ENCODE data around the gene SACM1L.

The SACM1L gene

DNA sequence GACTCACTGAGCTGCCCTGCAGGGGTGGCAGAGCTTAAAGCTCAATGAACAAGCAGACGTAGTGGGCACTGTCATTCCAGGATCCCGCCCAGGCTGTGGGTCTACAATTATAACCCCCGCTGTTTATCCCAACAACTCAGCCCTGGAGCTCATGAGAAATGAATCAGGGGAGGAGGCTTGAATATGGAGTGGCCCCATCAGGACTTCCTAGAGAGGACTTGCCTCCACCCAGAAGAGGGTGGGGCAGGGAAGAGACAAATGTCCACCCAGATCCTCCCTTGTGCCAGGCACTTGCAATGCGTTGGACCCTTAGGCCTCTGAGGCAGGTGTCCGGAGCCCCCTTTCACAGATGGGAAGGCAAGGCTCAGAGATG, 74.1 kb downstream of the SACM1L start:
- Histone ChIP-seq H3K36me3 (replicated peaks; ENCODE audit: insufficient read depth, low read length) (no peaks in the 10 kb centered on the region), H3K79me2 (ENCODE audit: low read length) (no peaks in the 10 kb centered on the region), H4K20me1 (ENCODE audit: insufficient read depth, low read length) (no peaks in the 10 kb centered on the region), H3K9me2 (replicated peaks; ENCODE audit: insufficient read depth, low read length) (no peaks in the 10 kb centered on the region), H3K4me2 (ENCODE audit: low read depth, low read length) (no peak overlapping the region), H3K4me1 (ENCODE audit: low read length) (peaks cover 4% of the 10 kb centered on the region; the same call in 1 of the 2 replicates), H3F3A (ENCODE audit: insufficient read depth, low read length) (no peaks in the 10 kb centered on the region), H3K27ac (ENCODE audit: low read length) (no peak overlapping the region), H3K9ac (ENCODE audit: low read length) (no peak overlapping the region), H2AFZ (ENCODE audit: low read length) (no peak overlapping the region), H3K9me3 (replicated peaks; ENCODE audit: insufficient read depth, low read length) (no peaks in the 10 kb centered on the region), H3K27me3 (replicated peaks; ENCODE audit: insufficient read depth, low read length) (no peaks in the 10 kb centered on the region), H3K4me3 (ENCODE audit: low read length) (no peak overlapping the region)
- no peak for TF ChIP-seq EZH2 (optimal IDR thresholded peaks at IDR 0.05; ENCODE audit: low read depth, low read length)
- TF ChIP-seq EZH2phosphoT487 (IDR thresholded peaks at IDR 0.05; ENCODE audit: low read length), result no peak
- TF ChIP-seq, protein P1, sequence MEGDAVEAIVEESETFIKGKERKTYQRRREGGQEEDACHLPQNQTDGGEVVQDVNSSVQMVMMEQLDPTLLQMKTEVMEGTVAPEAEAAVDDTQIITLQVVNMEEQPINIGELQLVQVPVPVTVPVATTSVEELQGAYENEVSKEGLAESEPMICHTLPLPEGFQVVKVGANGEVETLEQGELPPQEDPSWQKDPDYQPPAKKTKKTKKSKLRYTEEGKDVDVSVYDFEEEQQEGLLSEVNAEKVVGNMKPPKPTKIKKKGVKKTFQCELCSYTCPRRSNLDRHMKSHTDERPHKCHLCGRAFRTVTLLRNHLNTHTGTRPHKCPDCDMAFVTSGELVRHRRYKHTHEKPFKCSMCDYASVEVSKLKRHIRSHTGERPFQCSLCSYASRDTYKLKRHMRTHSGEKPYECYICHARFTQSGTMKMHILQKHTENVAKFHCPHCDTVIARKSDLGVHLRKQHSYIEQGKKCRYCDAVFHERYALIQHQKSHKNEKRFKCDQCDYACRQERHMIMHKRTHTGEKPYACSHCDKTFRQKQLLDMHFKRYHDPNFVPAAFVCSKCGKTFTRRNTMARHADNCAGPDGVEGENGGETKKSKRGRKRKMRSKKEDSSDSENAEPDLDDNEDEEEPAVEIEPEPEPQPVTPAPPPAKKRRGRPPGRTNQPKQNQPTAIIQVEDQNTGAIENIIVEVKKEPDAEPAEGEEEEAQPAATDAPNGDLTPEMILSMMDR (IDR thresholded peaks at IDR 0.05; ENCODE audit: low read length), result no peak
- DNase-seq, result no peak

DNA sequence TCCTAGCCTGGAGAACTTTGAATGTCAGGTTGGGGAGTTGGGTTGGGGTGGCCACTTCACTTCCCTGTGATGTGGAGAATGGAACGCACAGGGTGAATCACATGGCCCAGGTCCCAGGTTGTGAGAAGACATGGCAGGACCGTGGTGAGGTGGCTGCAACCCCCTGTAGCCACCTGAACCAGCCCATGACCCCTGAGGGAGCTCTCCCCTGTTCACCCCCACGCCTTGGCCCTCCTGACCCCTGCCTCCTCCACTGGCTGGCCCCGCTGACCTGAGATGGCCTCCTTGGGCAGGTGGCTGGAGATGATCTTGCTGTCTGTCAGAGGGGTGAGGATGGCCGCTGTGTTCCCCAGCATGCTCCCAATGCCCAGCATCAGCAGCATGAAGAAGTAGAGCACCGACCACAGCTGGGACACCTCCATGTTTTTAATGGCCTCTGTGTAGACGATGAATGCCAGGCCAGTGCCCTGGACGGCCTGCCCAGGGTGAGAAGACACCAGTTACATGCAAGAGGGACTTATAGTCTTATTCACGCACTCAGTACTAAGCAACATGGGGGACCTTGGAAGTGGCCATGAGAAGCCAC, 76.2 kb downstream of the SACM1L start:
- DNase-seq, result no peak
- Histone ChIP-seq H3K36me3 (replicated peaks; ENCODE audit: insufficient read depth, low read length) (no peaks in the 10 kb centered on the region), H3K9ac (ENCODE audit: low read length) (no peak overlapping the region)

DNA sequence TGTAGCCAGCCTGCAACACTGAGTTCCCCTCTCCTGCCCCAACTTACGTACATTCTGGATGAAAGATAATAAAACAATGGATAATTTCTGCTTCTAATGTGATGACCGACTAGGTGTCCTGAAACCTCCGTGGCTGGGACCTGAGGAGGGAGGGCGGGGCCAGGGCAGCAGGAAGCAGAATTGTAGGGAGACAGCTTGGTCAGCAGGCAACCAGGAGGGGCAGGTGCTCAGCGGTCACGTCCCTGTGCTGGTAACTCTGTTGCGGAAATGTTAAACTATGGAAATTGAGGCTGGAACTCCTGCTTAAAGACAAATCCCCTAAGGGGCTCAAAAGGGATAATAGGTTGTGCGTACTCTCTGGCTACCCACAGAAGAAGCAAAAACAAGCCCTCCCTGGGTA, 76.8 kb downstream of the SACM1L start:
- Histone ChIP-seq H2AFZ (ENCODE audit: low read length) (no peak overlapping the region), H4K20me1 (ENCODE audit: insufficient read depth, low read length) (no peaks in the 10 kb centered on the region), H3K9ac (ENCODE audit: low read length) (no peak overlapping the region), H3F3A (ENCODE audit: insufficient read depth, low read length) (no peaks in the 10 kb centered on the region), H3K9me3 (replicated peaks; ENCODE audit: insufficient read depth, low read length) (no peaks in the 10 kb centered on the region), H3K4me3 (ENCODE audit: low read length) (no peak overlapping the region), H3K4me1 (ENCODE audit: low read length) (peaks cover 4% of the 10 kb centered on the region; the same call in 1 of the 2 replicates), H3K36me3 (replicated peaks; ENCODE audit: insufficient read depth, low read length) (no peaks in the 10 kb centered on the region), H3K27ac (ENCODE audit: low read length) (no peak overlapping the region), H3K79me2 (ENCODE audit: low read length) (no peaks in the 10 kb centered on the region), H3K27me3 (replicated peaks; ENCODE audit: insufficient read depth, low read length) (no peaks in the 10 kb centered on the region), H3K9me2 (replicated peaks; ENCODE audit: insufficient read depth, low read length) (no peaks in the 10 kb centered on the region), H3K4me2 (ENCODE audit: low read depth, low read length) (no peak overlapping the region)
- DNase-seq, result no peak
- TF ChIP-seq EZH2phosphoT487 (IDR thresholded peaks at IDR 0.05; ENCODE audit: low read length) (no peak), EZH2 (optimal IDR thresholded peaks at IDR 0.05; ENCODE audit: low read depth, low read length) (no peak)
- TF ChIP-seq, protein P1 (IDR thresholded peaks at IDR 0.05; ENCODE audit: low read length), result no peak

More for the DNA sequence above, 76.2 kb downstream of the SACM1L start:
- Histone ChIP-seq H3K9me3 (replicated peaks; ENCODE audit: insufficient read depth, low read length) (no peaks in the 10 kb centered on the region), H3F3A (ENCODE audit: insufficient read depth, low read length) (no peaks in the 10 kb centered on the region), H3K4me1 (ENCODE audit: low read length) (peaks cover 4% of the 10 kb centered on the region; the same call in 1 of the 2 replicates), H3K27ac (ENCODE audit: low read length) (no peak overlapping the region), H3K4me3 (ENCODE audit: low read length) (no peak overlapping the region), H4K20me1 (ENCODE audit: insufficient read depth, low read length) (no peaks in the 10 kb centered on the region), H2AFZ (ENCODE audit: low read length) (no peak overlapping the region), H3K4me2 (ENCODE audit: low read depth, low read length) (no peak overlapping the region), H3K79me2 (ENCODE audit: low read length) (no peaks in the 10 kb centered on the region), H3K27me3 (replicated peaks; ENCODE audit: insufficient read depth, low read length) (no peaks in the 10 kb centered on the region), H3K9me2 (replicated peaks; ENCODE audit: insufficient read depth, low read length) (no peaks in the 10 kb centered on the region)
- no peak for TF ChIP-seq EZH2 (optimal IDR thresholded peaks at IDR 0.05; ENCODE audit: low read depth, low read length)
- TF ChIP-seq, protein P1 (IDR thresholded peaks at IDR 0.05; ENCODE audit: low read length), result no peak

Data from MM.1S (cell line).